Measurements from ENCODE around the gene PDE7B.
A peak's percentile ranks its signal among the peaks of the same experiment; 100 is the strongest.
"Not testable (repeated sequence)": the region's sequence is repeated elsewhere in the genome, so short reads cannot be mapped to it uniquely, and the experiment has no call there.

PDE7B gene

GRCh38 chr6:135864929-135865328, 13.4 kb downstream of the PDE7B start:
- H3K27me3 Mint-ChIP-seq; H3K4me1 Mint-ChIP-seq (ENCODE audit: low read depth); H3K27ac Mint-ChIP-seq; H3K4me3 Mint-ChIP-seq; H3K36me3 Mint-ChIP-seq; H3K9me3 Mint-ChIP-seq (ENCODE audit: low read depth): not testable (repeated sequence)

GRCh38 chr6:135866445-135867123, 15.1 kb downstream of the PDE7B start:
- peaks cover 11% of the 10 kb centered on the region for H3K4me1 Mint-ChIP-seq (ENCODE audit: low read depth)
- peaks cover 4% of the 10 kb centered on the region for H3K36me3 Mint-ChIP-seq

GRCh38 chr6:135867332-135867731, 15.8 kb downstream of the PDE7B start:
- Mint-ChIP-seq H3K27ac (no peak overlapping the region), H3K36me3 (peaks cover 4% of the 10 kb centered on the region), H3K4me3 (no peak overlapping the region), H3K4me1 (ENCODE audit: low read depth) (peaks cover 12% of the 10 kb centered on the region), H3K9me3 (ENCODE audit: low read depth) (peaks cover 5% of the 10 kb centered on the region), H3K27me3 (no peaks in the 10 kb centered on the region)

More at GRCh38 chr6:135866445-135867123, 15.1 kb downstream of the PDE7B start:
- H3K27ac Mint-ChIP-seq = no peak overlapping the region
- no peak overlapping the region for H3K4me3 Mint-ChIP-seq
- H3K27me3 Mint-ChIP-seq = no peaks in the 10 kb centered on the region
- H3K9me3 Mint-ChIP-seq (ENCODE audit: low read depth) = peaks cover 5% of the 10 kb centered on the region

- H3K36me3 Mint-ChIP-seq = peaks cover 4% of the 10 kb centered on the region
- no peak overlapping the region for H3K4me3 Mint-ChIP-seq
- H3K27me3 Mint-ChIP-seq = no peaks in the 10 kb centered on the region
- peaks cover 5% of the 10 kb centered on the region for H3K9me3 Mint-ChIP-seq (ENCODE audit: low read depth)
- peaks cover 12% of the 10 kb centered on the region for H3K4me1 Mint-ChIP-seq (ENCODE audit: low read depth)
- H3K27ac Mint-ChIP-seq = no peak overlapping the region
Observed at GRCh38 chr6:135869857-135870256, 18.4 kb downstream of the PDE7B start.

GRCh38 chr6:135870722-135871121, 19.2 kb downstream of the PDE7B start:
- Mint-ChIP-seq H3K9me3 (ENCODE audit: low read depth) (no peaks in the 10 kb centered on the region), H3K27me3 (no peaks in the 10 kb centered on the region), H3K4me1 (ENCODE audit: low read depth) (peaks cover 16% of the 10 kb centered on the region), H3K4me3 (no peak overlapping the region), H3K36me3 (no peaks in the 10 kb centered on the region), H3K27ac (no peak overlapping the region)

GRCh38 chr6:135871296-135871695, 19.8 kb downstream of the PDE7B start:
- Mint-ChIP-seq H3K36me3 (no peaks in the 10 kb centered on the region), H3K27me3 (no peaks in the 10 kb centered on the region), H3K27ac (no peak overlapping the region), H3K9me3 (ENCODE audit: low read depth) (no peaks in the 10 kb centered on the region), H3K4me1 (ENCODE audit: low read depth) (peaks cover 21% of the 10 kb centered on the region), H3K4me3 (no peak overlapping the region)

- no peaks in the 10 kb centered on the region for H3K9me3 Mint-ChIP-seq (ENCODE audit: low read depth)
- no peak overlapping the region for H3K4me3 Mint-ChIP-seq
- no peaks in the 10 kb centered on the region for H3K27me3 Mint-ChIP-seq
- H3K4me1 Mint-ChIP-seq (ENCODE audit: low read depth) = peaks cover 26% of the 10 kb centered on the region
- no peaks in the 10 kb centered on the region for H3K36me3 Mint-ChIP-seq
- H3K27ac Mint-ChIP-seq = no peak overlapping the region
Observed at GRCh38 chr6:135871878-135872277, 20.4 kb downstream of the PDE7B start.

- H3K4me3 Mint-ChIP-seq = no peak overlapping the region
- peak overlapping the region; percentile 41 for H3K27ac Mint-ChIP-seq
- no peaks in the 10 kb centered on the region for H3K36me3 Mint-ChIP-seq
- H3K27me3 Mint-ChIP-seq = no peaks in the 10 kb centered on the region
- H3K4me1 Mint-ChIP-seq (ENCODE audit: low read depth) = peaks cover 48% of the 10 kb centered on the region
- no peaks in the 10 kb centered on the region for H3K9me3 Mint-ChIP-seq (ENCODE audit: low read depth)
Observed at GRCh38 chr6:135875446-135875845, 23.9 kb downstream of the PDE7B start.

GRCh38 chr6:135876058-135876457, 24.6 kb downstream of the PDE7B start:
- H3K27ac Mint-ChIP-seq = peak overlapping the region; percentile 41
- H3K27me3 Mint-ChIP-seq = no peaks in the 10 kb centered on the region
- H3K4me1 Mint-ChIP-seq (ENCODE audit: low read depth) = peaks cover 52% of the 10 kb centered on the region
- no peaks in the 10 kb centered on the region for H3K9me3 Mint-ChIP-seq (ENCODE audit: low read depth)
- no peaks in the 10 kb centered on the region for H3K36me3 Mint-ChIP-seq
- no peak overlapping the region for H3K4me3 Mint-ChIP-seq

GRCh38 chr6:135877666-135878065, 26.2 kb downstream of the PDE7B start:
- Mint-ChIP-seq H3K36me3 (peaks cover 3% of the 10 kb centered on the region), H3K9me3 (ENCODE audit: low read depth) (no peaks in the 10 kb centered on the region), H3K4me3 (no peak overlapping the region), H3K4me1 (ENCODE audit: low read depth) (peaks cover 60% of the 10 kb centered on the region), H3K27me3 (no peaks in the 10 kb centered on the region), H3K27ac (peak overlapping the region; percentile 55)

GRCh38 chr6:135880066-135880972, 28.8 kb downstream of the PDE7B start:
- Mint-ChIP-seq H3K4me1 (ENCODE audit: low read depth) (peaks cover 66% of the 10 kb centered on the region), H3K27me3 (no peaks in the 10 kb centered on the region), H3K36me3 (peaks cover 3% of the 10 kb centered on the region), H3K9me3 (ENCODE audit: low read depth) (no peaks in the 10 kb centered on the region), H3K27ac (peak overlapping the region; percentile 98), H3K4me3 (peak overlapping the region; percentile 82)

- Mint-ChIP-seq H3K4me3 (no peak overlapping the region), H3K9me3 (ENCODE audit: low read depth) (no peaks in the 10 kb centered on the region), H3K4me1 (ENCODE audit: low read depth) (peaks cover 44% of the 10 kb centered on the region), H3K36me3 (peaks cover 3% of the 10 kb centered on the region), H3K27me3 (no peaks in the 10 kb centered on the region), H3K27ac (peak overlapping the region; percentile 98)
Observed at GRCh38 chr6:135883045-135883444, 31.5 kb downstream of the PDE7B start.

GRCh38 chr6:135883536-135883935, 32.0 kb downstream of the PDE7B start:
- no peaks in the 10 kb centered on the region for H3K9me3 Mint-ChIP-seq (ENCODE audit: low read depth)
- peaks cover 41% of the 10 kb centered on the region for H3K4me1 Mint-ChIP-seq (ENCODE audit: low read depth)
- peaks cover 3% of the 10 kb centered on the region for H3K36me3 Mint-ChIP-seq
- H3K4me3 Mint-ChIP-seq = no peak overlapping the region
- H3K27me3 Mint-ChIP-seq = no peaks in the 10 kb centered on the region
- H3K27ac Mint-ChIP-seq = peak overlapping the region; percentile 98

GRCh38 chr6:135884136-135884535, 32.6 kb downstream of the PDE7B start:
- H3K27me3 Mint-ChIP-seq = no peaks in the 10 kb centered on the region
- H3K36me3 Mint-ChIP-seq = peaks cover 3% of the 10 kb centered on the region
- no peak overlapping the region for H3K4me3 Mint-ChIP-seq
- peaks cover 40% of the 10 kb centered on the region for H3K4me1 Mint-ChIP-seq (ENCODE audit: low read depth)
- no peak overlapping the region for H3K27ac Mint-ChIP-seq
- H3K9me3 Mint-ChIP-seq (ENCODE audit: low read depth) = no peaks in the 10 kb centered on the region

- no peak overlapping the region for H3K4me3 Mint-ChIP-seq
- H3K4me1 Mint-ChIP-seq (ENCODE audit: low read depth) = peaks cover 12% of the 10 kb centered on the region
- no peaks in the 10 kb centered on the region for H3K9me3 Mint-ChIP-seq (ENCODE audit: low read depth)
- H3K27ac Mint-ChIP-seq = no peak overlapping the region
- H3K27me3 Mint-ChIP-seq = no peaks in the 10 kb centered on the region
- H3K36me3 Mint-ChIP-seq = peaks cover 3% of the 10 kb centered on the region
Observed at GRCh38 chr6:135887069-135887468, 35.6 kb downstream of the PDE7B start.

Data from activated naive CD8-positive, alpha-beta T cell (primary cell).